GM18907 (cell line): ENCODE data around the gene MAPKBP1.

Source experiments
- ATAC-seq: cut with Tn5 transposase; IDR thresholded peaks from one replicate; pipeline ENCODE4 v1.9.1; 2021; ENCODE audit warnings: mild to moderate bottlenecking, moderate library complexity; ENCODE audit not compliant: unreplicated experiment

Gene MAPKBP1

DNA sequence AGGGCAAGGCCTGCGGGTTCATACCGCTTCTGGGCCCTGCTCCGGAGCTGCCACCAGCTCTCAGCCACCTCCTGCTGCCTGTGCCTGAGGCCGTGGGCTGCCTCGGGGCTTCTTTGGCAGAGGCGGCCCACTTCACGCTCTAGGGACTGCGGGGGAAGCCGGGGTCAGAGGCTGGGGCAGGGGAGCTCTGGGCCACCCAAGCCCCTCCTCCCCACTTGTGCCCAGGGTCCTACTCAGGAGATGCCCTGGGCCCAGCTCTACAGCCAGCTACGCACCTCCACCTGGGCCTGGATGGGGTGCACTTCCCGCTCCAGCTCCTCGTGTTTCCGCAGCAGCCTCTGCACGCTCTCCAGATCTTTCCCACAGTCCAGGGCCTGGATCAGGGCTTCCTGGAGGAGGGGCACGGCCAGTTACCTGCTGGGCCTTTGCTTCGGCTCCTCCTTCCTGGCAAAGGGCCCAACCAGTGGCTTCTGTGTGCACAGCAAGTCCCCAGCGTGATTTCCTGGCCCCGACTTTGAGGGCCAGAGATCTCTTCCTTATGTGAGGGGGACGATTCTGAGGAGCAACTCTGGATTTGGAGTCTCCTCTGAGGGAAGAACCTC, 88.3 kb downstream of the MAPKBP1 start:
- ATAC-seq: no peak

DNA sequence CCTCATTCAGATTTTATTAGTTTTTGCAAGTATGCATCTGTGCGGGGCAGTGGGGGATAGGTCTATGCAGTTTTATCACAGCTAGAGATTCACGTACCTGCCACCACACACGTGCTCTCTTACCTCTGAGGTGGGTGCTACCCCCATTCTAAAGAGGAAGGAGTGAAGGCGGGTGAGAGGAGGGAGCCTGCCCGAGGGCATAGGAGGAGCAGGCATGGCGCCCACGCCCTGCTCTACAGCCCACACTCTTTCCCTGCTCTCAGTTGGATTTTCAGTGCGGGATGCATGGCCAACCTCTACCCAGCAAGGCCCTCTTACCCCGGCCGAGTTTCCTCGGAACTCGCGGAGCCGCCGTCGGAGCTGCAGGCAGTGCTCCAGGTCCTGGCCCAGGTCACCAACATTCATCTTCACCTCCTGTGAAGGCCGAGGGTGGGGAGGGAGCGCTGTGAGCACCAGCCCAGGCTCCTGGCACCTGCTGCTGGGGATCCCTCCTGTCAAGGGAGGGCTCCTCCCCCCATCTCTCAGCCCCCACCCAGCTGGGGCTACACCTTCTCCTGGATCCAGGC, 91.3 kb downstream of the MAPKBP1 start:
- no peak for ATAC-seq

DNA sequence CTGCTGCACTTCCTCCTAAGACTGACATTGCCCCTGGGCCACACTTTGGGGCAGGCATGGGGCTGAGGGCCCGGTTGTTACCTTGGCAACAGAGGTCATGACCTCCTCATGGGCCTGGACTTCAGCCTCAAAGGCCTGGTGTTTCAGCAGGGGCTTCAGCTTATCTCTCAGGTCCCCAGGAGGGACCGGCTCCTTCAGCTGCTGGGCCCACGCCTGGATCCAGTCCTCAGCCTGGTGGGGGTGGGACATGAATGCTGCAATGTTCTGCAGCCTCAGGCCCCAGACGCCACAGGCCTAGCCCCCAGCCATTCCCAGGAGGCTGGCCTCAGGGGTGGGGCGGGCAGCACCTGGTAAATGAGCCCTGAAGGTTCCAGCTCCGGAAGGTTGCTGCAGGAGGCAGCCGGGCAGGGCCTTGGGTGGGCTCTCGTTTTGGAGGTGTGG, 92.0 kb downstream of the MAPKBP1 start:
- no peak for ATAC-seq

DNA sequence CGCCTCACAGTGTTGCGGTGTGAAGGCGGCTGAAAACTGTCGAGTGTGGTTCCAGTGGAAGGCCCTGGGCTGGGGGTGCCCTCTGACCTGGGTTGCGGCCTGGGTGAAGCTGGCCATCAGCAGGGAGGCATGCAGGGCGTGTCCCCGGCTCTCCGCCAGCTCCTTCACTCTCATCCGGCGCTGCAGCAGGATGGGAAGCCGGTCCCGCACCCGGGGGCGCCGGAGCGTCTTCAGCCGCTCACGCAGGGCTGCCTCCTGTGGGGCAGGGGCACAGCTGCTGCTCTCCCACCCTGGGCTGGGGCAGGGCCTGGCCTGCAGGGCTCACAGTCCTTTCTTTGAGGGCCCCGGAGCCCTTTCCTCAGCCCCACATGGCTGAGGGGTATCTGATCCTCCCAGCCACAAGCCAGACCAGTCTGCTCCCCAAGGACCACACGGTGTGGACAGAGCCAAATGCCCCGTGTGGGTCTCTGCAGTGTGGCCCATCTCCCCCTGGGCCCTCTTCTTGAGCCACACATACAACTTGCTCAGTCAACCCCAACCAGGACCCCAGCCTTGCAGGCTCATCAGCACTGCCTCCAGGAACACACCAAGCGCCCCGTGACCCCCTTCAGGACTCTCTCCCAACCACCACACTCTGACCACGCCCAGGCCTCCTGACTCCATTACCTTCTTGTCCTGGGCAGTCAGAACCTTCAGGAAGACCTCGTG, 92.7 kb downstream of the MAPKBP1 start:
- no peak for ATAC-seq

DNA sequence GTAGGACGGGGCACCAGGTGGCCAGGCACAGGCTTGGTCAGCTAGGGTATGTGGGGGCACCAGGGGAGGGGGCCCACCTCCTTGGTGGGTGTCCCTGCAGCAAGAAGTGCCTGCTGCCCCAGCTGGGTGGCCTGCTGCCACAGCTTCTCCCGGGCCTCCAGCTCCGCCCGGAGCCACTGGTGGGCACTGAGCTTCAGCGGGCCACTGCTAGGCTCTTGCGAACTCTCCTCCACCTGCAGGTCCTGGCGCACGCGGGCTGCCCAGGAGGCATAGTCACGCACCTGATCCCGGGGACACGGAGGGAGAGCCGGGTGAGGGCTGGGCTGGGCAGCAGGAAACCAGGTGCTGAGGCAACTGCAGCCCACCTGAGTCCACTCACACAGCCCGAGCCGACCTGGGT, 94.0 kb downstream of the MAPKBP1 start:
- ATAC-seq: no peak

DNA sequence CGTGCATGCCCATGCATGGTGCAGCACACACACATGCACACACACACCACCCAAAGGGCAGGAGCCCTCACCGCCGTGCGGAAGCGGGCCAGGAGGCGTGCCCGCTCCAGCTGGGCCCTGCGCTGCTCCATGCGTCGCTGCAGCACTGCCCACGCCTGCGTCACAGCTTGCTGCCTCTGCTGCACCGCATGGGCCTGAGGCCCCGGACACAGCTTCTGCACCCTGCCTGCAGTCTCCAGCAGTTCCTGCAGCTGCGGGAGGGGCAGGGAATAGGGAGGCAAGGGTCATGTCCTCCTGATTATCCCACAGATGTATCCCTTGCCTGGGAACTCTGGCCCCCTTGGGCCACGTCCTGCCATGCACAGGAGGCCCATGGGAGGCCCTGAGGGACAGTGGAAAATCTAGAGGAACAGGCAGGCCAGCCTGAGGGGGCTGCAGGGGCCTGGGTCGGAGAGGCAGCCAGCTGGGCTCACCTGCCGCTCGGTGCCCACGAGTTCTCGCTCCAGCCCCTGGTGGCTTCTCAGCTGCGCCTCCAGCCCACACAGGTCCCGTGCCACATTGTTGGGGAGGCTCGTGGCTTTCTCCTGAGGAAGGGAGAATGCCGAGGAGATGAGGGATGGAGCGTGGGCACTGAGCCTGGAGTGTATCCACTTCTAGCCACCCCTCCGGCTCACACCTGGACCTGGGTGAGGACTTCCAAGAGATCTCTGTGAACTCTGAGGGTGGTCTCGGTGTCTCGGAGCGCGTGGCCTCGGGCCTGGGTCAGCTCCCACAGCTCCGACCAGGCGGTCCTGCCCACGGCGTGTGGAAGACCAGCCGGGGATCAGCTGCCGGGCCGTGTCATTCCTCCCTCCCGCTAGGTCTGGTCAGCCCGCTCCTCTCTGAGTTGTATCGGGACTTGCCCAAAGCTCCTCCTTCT, 95.7 kb downstream of the MAPKBP1 start:
- ATAC-seq: no peak

DNA sequence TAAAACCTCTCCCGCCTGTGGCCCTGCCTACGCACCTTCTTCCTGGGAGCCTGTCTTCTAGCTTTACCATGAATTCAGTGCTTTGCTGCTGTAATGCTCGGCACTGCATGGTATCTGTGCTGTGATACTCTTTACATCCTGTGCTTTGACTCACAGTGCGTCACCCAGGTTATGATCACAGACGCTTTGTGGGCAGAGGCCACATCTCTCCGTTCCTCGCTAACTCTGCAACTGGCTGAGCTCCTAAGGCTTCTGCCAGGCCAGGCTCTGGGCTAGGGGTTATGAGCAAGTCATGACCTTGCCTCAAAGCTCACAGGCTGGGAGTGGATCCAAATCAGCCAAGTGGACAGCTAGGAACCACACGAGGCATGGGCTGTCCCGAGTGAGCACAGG, 96.4 kb downstream of the MAPKBP1 start:
- ATAC-seq: no peak

DNA sequence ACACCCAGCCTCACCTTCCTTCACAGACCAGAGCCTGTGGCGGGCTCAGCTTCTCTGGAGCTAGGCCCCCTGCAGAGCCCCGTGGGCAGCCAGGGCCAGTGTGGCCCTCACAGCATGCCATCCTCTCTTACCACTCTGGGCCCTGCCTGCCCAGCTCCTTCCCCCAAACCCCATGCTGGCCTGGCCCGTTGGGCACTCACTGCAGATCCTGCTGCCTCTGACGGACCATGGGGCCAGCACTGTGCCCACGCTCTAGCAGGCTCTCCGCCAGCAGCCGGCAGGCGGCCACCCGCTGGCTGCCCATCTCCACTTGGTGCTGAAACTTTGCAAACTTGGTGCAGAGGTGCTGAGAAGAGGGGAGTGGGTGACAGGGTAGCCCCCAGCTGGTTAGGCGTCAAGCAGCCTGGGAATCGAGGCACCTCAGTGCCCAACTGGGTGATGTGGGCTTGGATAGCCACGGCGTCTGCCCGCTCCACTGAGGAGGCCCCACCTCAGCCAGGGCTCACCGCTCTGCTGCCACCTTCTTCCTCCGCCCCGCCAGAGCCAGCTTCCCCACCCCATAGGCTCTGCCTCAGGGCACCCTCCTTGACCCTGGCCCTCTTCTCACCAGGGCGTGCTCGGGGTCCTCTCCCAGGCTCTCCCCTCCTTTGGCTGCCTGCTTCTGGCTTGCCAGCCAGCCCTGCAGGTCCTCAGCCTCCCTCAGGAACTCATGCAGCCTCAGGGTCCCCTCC, 97.1 kb downstream of the MAPKBP1 start:
- no peak for ATAC-seq

DNA sequence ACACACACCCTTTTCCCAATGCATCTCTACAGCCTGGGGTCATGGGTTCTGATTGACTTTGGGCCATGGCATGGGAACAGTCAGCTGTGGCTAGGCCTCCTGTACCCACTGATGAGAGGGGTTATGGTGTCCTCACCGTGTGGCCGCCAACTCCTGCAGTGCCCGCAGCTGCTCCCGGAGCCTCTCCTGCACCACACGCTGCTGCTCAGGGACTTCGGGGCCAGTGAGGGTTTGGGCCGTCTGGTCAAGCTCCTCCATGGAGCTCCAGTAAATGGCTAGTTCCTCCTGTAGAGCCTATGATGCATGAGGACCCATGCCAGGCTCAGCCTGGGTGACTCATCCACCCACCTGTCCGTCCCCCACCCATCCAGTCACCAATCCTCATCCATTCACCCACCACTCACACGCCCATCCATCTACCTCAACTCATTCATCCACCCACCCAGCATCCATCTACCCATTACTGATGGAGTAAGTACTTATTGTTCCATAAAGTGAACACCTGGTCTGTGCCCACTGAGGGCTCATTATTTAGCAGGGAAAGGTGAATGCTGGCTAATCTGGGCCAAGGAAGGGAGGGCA, 98.0 kb downstream of the MAPKBP1 start:
- no peak for ATAC-seq

DNA sequence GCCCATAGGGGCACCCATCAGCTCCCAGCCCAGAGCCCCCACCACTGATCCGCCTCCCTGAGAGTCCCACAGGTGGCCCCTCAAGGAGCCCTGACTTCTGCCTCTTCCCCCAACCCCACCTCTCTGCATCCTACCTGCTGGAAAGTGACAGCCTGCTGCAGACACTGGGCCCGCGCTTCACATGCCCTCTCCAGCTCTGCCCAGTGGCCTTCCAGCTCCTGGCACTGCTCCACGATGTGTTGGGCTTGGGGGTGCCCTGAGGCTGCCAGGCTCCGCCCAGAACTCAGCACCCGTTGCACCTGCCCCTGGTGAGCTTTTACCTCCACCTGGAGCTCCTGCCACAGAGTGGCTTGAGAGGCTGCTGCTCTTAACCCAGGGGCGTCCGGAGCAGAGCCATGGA, 99.4 kb downstream of the MAPKBP1 start:
- no peak for ATAC-seq

DNA sequence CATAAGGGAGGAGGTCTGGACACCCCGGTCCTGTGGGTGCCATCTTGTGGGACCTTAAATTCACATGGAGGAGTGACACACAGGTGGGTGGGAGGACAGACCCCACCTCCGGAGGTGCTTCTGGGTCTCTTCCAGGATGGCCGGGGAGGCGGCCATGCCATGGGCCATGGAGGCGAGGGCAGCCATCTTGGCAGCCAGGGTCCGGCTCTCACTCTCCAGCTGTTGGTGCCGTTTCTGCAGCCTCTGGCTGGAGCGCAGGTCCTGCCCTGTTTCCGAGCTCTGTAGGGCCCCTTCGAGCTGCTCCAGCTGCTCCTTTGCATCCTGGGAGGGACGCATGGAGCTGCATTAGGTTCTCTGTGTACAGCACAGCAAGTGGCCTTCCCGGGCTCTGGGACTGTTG, 100.5 kb downstream of the MAPKBP1 start:
- ATAC-seq: no peak

DNA sequence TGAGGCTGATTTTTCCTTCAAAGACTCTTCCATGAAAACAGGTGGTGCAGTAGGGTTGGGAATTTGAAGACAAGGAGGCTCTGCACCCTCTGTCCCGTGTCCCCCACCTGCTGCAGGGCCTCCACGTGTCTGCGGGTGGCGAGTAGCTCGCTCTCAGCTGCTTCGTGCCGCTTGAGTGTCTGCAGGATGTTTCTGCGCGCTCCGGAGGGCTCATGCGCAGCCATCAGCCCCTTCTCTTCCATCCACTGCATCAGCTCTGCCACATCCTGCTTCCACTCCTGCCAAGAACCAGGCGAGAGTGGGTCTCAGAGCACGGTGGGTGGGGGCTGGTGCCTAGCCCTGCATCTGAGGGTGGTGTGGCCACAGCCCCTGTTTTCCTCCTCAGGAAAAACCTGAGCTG, 101.7 kb downstream of the MAPKBP1 start:
- no peak for ATAC-seq

DNA sequence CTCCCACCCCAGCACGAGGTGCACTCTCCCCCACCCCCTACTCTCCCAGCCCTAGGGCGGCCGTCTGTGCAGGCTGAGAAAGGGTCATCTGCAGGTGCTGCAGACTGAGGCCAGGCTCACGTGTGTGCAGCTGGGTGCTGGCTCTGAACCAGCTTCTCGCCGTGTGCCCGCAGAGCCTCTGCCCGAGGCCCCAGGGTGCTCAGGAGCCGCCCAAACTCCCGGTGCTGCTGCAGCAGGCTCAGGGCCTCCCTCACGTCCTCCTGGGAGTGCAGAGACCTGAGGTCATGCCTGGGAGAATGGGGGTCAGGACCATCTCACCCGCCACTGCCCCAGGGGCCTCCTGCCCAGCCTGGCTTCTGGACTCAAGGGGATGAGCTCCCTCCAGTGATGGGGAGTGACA, 102.4 kb downstream of the MAPKBP1 start:
- no peak for ATAC-seq
